ENCODE results near the gene TECPR2. TPM values are rescaled to one million over a fixed set of nuclear protein-coding genes. Genes with fewer than 3 reads are reported as not detected.

TECPR2 gene
- total and polyA plus RNA-seq, 2 of the 13 experiments (the other 11 are each of a cell fraction or from before 2014, with no cell fraction given) = 3.5 to 5.7 TPM

GRCh38 chr14:102524451-102525218 is 161.9 kb downstream of the TECPR2 start (continued):
- TF ChIP-seq THAP7 (CRISPR knock-in tag; IDR thresholded peaks at IDR 0.05) (no peak), ZNF569 (CRISPR knock-in tag; IDR thresholded peaks at IDR 0.05; ENCODE audit: borderline replicate concordance) (no peak), ESRRA (CRISPR knock-in tag; IDR thresholded peaks at IDR 0.05; ENCODE audit: low read depth) (peak; percentile 73), ZNF609 (CRISPR knock-in tag; IDR thresholded peaks at IDR 0.05; ENCODE audit: borderline replicate concordance) (no peak; the same call in 1 of the 2 replicates), ZFYVE20 (CRISPR knock-in tag; IDR thresholded peaks at IDR 0.05; ENCODE audit: borderline replicate concordance, low read depth) (no peak), ZNF674 (CRISPR knock-in tag; IDR thresholded peaks at IDR 0.05; ENCODE audit: low read depth) (no peak), MATR3 (CRISPR knock-in tag; IDR thresholded peaks at IDR 0.05) (no peak), ZNF20 (CRISPR knock-in tag; IDR thresholded peaks at IDR 0.05) (no peak), ZNF230 (CRISPR knock-in tag; IDR thresholded peaks at IDR 0.05) (peak; percentile 77; the same call in 1 of the 2 replicates), DR1 (CRISPR knock-in tag; IDR thresholded peaks at IDR 0.05) (no peak), SIX1 (CRISPR knock-in tag; IDR thresholded peaks at IDR 0.05; ENCODE audit: borderline replicate concordance) (peak; percentile 64; the same call in 1 of the 2 replicates), ATAD3A (CRISPR knock-in tag; IDR thresholded peaks at IDR 0.05) (no peak), ZNF782 (CRISPR knock-in tag; IDR thresholded peaks at IDR 0.05; ENCODE audit: borderline replicate concordance) (peak; percentile 41; the same call in 1 of the 2 replicates), DNMT1 (CRISPR knock-in tag; IDR thresholded peaks at IDR 0.05) (no peak), TERF1 (CRISPR knock-in tag; IDR thresholded peaks at IDR 0.05) (no peak), GLMP (CRISPR knock-in tag; IDR thresholded peaks at IDR 0.05; ENCODE audit: borderline replicate concordance) (no peak), ZNF180 (CRISPR knock-in tag; IDR thresholded peaks at IDR 0.05; ENCODE audit: borderline replicate concordance, low read depth) (no peak), KAT7 (CRISPR knock-in tag; IDR thresholded peaks at IDR 0.05; ENCODE audit: borderline replicate concordance) (no peak), ZNF382 (CRISPR knock-in tag; IDR thresholded peaks at IDR 0.05; ENCODE audit: borderline replicate concordance) (no peak), ZNF292 (CRISPR knock-in tag; IDR thresholded peaks at IDR 0.05; ENCODE audit: borderline replicate concordance, low read depth) (0 out of 2 replicates have a peak, but pooled peaks have one; percentile 66), TSC22D2 (CRISPR knock-in tag; IDR thresholded peaks at IDR 0.05; ENCODE audit: borderline replicate concordance) (peak; percentile 79; the same call in 1 of the 2 replicates)
